GM18951 (cell line): Measurements from ENCODE around the gene PTPRN2.

ENCODE experiments used
- POLR2A ChIP-seq: IDR thresholded peaks from 4 replicates; pipeline ENCODE4 v1.6.1; 2011; ENCODE audit warnings: mild to moderate bottlenecking; ENCODE audit not compliant: insufficient read length, insufficient read depth; ENCODE audit errors: extremely low read depth
- in situ Hi-C: fragments of 300-500 bp; cut with MboI; formaldehyde crosslinking; loops from one replicate; pipeline ENCODE4 v1.12.0; 2022; ENCODE audit warnings: low sequenced_read_pairs, mixed read lengths, inconsistent platforms; ENCODE audit not compliant: unreplicated experiment

PTPRN2 gene

DNA sequence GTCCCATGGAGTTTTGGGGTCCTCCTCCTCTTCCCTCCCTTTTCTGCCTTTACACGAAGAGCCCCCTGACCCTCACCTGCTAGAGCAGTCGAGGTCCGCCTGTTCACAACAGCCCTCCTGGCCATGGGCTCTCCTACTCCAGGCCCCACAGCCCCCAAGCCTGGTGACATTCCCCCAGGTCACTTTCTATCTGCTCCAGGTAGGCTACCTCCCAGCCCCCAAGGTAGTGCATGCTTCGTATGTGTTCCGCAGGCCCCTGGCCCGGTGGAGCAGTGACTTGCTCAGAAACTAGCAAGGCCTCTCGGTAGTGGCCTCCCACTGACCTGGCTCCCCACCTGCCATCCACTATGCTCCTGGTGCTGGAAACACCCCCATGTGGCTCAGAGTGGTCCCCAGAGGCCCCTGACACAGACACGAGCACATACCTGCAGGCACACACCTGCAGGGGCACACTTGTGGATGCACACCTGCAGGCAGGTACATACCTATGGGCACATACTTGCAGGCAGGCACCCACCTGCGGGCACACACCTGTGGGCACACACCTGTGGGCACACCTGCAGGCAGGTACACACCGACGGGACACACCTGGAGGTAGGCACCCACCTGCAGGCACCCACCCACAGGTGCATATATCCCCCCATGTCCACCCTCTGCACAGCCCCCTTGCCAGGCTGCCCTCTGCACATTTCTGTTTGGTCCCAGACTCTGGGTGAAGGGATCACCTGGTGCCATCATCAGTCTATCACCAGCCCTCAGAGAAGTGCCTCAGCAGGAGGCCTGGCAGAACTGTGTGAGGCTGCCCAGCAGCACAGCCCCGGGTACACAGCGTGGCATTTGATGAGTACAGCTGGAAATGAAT lies 322.5 kb downstream of the PTPRN2 start:
- no peak for TF ChIP-seq POLR2A
- in situ Hi-C loops, result no loop called here

- in situ Hi-C loops, result no loop called here
- no peak for TF ChIP-seq POLR2A
Measured at GRCh38 chr7:158263964-158264748, 323.5 kb downstream of the PTPRN2 start.

DNA sequence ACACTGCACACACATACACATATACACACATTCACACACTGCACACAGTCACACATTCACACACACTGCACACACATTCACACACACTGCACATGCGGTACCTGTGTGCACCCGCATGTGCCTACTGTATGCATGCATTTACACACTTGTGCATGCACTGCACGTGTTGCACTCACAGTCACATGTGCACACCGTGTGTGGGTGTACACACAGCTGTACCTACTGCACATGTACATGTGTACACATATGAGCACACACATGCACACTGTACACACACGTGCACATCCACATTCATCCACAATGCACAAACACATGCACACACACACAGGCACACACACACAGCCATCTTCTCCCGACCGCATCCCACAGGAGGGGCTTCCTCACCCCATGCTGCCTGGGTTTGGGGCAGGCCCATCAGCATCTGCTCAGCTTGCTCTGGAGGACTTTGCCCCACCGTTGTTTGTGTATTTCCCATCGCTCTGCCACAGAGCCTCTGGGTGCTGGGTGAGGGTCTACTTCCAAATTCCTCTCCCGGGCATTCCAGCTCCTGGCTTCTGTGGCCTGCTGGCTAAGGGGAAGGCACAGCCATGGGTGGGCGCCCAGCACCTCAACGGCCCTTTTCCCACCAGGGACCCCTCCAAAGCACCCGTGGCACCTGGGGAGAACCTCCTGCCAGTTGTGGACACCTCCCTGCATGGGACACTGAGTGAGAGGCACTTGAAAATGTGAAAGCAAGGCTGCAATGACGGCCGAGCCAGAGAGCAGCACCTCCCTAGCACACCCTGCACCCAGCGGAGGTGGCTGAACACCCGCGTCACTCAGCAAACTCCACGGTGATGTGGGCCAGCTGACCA lies 324.3 kb downstream of the PTPRN2 start:
- no peak for TF ChIP-seq POLR2A
- in situ Hi-C loops, result no loop called here

- no peak for TF ChIP-seq POLR2A
- in situ Hi-C loops, result no loop called here
Measured at GRCh38 chr7:158262284-158263109, 325.1 kb downstream of the PTPRN2 start.

DNA sequence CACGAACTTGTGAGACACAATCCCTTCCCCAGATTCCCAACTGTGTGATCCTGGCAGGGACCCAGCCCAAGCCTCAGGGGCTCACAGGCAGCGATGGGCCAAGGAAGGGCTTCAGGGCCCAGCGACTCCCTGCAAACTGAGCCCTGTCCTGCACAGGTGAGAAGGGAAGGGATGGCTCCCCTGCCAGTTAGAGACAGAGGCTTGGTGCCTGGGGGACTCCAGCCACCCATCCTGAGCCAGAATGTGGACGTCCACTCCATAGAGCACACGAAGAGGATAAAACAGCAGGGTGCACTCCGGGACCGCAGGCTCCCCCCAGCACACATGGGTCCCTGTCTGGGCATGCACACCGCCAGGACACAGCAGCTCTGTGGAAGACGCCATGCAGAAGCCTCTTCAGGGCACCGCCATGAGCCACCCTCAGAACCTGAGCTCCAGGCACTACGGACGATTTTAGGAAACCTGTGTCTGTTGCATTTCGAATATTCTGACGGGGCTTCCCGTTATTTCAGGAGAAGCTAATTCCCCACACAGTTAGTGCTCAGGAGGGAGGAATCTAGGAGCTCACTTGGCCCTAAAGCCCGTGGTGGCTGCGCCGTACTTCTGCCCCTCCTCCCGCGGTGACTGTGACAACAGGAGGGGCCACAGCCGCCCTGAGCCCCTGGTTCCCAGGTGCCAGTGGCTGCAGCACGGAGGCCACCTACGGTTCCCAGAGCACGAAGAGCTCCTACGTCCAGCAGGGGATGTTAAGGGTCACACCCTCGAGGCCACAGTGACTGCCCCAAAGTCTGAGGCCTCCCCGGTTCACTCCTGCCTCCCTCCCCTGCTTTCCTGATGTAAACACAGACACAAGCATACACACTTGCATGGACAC lies 326.0 kb downstream of the PTPRN2 start:
- no peak for TF ChIP-seq POLR2A
- in situ Hi-C loops, result no loop called here

- no peak for TF ChIP-seq POLR2A
- in situ Hi-C loops, result no loop called here
Measured at GRCh38 chr7:158260567-158261361, 326.9 kb downstream of the PTPRN2 start.

GRCh38 chr7:158259671-158260418 lies 327.8 kb downstream of the PTPRN2 start:
- TF ChIP-seq POLR2A, result no peak
- in situ Hi-C loops, result no loop called here

- in situ Hi-C loops, result no loop called here
- TF ChIP-seq POLR2A, result no peak
Measured at GRCh38 chr7:158259141-158259540, 328.5 kb downstream of the PTPRN2 start.

- TF ChIP-seq POLR2A, result no peak
- in situ Hi-C loops, result no loop called here
Measured at GRCh38 chr7:158258411-158259130, 329.1 kb downstream of the PTPRN2 start.
